ENCODE results near the gene KCNJ14.
A peak's percentile ranks its signal among the peaks of the same experiment; 100 is the strongest.

KCNJ14 gene

DNA sequence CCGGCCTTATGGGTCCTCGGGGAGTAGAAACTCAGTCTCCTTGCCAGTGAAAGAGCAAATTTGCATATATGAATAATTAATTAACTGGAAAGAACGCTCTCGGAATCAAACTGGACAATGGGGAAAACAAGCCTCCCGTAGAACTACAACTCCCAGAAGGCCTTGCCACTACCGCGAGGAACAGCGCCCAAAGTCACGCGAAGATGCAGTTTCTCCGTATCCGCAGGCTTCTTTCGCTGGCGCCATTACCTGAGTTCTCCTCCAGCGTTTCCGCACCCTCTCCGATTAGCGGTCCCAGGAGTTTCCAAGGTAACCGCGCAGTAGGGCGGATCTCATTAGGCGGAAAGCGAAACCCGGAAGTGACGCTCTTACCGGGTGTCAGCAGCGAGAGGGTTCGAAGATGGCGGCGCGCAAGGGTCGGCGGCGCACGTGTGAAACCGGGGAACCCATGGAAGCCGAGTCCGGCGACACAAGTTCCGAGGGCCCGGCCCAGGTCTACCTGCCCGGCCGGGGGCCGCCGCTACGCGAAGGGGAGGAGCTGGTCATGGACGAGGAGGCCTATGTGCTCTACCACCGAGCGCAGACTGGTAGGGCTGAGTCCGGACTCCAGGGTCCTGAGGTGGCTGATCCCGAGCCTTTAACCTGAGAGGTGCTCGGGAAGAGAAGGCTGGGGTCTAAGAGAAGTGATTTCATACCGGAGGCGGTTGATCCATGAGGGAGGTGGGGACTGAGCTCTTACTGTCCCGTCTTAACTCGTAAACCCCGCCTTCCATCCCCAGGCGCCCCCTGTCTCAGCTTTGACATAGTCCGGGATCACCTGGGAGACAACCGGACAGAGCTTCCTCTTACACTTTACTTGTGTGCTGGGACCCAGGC lies 9.5 kb upstream of the KCNJ14 start, which contains the start of gene GRWD1:
Gene GRWD1 (plus strand): TSS at position 378 of the 876 bp plus-strand sequence. CDS start 23 bp downstream, at position 401.
- peak; percentile 93 for DNase-seq

DNA sequence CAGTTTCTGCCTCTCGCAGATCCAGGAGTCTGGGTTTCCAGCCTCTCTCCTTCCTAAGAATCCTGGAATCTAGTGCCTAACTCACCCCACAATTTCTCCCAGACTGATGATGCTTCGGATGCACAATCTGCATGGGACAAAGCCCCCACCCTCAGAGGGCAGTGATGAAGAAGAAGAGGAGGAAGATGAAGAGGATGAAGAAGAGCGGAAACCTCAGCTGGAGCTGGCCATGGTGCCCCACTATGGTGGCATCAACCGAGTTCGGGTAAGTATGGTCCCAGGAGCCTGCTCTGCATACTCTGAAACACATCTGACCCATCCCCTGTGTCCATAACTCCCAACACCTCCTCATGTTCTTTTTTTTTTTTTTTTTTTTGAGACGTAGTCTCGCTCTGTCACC lies 8.8 kb upstream of the KCNJ14 start:
- DNase-seq = no peak

DNA sequence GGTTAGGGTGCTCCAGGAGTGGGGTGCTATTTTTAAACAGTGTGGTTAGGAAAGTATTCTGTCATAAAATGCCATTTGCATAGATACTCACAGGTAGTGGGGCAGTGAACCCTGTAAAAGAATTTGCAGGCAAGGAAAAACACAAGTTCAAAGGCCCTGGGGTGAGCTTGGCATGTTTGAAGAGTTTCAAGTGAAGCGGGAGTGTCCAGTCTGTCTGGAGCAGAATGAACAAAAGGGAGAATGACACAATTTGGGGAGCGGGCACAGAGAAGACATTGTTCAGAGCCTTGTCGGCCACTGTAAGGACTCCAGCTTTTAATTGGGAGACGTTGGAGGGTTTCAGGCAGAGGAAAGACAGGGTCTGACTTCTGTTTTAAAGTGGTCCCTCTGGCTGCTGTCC lies 6.8 kb upstream of the KCNJ14 start:
- DNase-seq = no peak

DNA sequence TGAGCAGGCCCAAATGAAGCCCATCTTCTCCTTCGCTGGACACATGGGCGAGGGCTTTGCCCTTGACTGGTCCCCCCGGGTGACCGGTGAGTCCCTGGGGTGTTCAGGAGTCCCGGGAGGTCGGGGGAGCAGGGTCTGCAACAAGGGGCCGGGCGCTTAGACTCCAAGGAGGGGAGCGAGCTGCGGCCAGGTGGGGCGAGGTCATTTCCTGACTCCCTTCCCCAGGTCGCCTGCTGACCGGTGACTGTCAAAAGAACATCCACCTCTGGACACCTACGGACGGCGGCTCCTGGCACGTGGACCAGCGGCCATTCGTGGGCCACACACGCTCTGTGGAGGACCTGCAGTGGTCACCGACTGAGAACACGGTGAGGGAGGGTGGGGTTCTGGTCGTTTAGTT lies 4.9 kb upstream of the KCNJ14 start:
- DNase-seq = no peak

DNA sequence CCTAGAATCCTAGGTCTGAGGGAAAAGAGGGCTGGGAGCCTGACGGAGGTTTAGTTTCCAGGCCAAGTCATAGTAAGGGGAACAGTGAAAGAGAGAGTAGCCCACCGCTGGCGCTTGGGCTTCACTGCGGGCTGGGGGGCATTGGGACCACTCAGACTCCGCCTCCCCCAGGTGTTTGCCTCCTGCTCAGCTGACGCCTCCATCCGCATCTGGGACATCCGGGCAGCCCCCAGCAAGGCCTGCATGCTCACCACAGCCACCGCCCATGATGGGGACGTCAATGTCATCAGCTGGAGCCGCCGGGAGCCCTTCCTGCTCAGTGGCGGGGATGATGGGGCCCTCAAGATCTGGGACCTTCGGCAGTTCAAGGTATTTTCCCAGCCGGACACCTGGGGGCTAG lies 4.5 kb upstream of the KCNJ14 start:
- no peak for DNase-seq

DNA sequence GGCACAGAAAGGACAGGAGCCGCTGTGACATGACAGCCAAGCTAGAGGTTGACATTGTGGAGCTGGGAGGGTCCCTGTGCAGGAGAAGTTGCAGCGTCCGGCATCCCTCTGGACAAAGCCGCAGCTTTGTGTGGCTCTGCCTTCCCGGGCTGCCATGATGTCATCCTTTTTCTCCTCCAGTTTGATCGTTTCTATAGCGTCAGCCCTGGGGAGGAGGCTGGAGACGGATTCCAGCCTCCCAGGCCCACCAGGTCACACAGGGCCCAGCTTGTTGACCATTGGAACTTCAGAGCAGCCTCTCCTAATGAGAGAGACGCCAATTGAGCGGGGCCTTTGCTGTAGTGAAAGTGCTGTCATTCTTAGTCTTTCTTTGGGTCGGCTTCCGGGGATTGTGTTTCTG lies 3.8 kb upstream of the KCNJ14 start:
- DNase-seq = no peak

DNA sequence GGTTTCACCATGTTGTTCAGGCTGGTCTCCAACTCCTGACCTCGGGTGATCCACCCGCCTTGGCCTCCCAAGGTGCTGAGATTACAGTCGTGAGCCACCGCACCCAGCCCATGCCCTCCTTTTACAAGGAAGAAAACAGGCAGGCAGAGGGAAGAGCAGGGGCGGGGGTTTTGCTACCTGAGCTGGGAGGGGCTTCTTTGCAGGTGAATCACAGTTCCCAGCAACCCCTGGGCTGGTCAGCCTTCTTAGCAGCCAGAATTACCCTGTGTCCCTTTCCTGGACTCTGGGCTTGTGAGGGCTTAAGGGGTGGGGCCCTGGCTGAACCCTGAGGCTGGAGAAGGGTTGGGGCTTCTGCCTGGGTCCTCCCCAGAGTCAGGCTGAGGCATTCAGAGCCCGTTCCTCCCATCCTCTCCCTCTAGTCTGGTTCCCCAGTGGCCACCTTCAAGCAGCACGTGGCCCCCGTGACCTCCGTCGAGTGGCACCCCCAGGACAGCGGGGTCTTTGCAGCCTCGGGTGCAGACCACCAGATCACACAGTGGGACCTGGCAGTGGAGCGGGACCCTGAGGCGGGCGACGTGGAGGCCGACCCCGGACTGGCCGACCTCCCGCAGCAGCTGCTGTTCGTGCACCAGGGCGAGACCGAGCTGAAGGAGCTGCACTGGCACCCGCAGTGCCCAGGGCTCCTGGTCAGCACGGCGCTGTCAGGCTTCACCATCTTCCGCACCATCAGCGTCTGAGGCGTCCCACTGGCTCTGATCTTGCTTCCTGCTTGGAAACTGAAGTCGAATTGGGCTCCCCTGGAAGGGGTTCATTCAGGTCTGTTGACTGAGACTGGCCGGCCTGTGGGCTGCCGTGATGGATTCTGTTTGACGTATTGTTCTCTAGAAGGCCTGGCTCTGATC lies 2.8 kb upstream of the KCNJ14 start:
- DNase-seq = no peak

DNA sequence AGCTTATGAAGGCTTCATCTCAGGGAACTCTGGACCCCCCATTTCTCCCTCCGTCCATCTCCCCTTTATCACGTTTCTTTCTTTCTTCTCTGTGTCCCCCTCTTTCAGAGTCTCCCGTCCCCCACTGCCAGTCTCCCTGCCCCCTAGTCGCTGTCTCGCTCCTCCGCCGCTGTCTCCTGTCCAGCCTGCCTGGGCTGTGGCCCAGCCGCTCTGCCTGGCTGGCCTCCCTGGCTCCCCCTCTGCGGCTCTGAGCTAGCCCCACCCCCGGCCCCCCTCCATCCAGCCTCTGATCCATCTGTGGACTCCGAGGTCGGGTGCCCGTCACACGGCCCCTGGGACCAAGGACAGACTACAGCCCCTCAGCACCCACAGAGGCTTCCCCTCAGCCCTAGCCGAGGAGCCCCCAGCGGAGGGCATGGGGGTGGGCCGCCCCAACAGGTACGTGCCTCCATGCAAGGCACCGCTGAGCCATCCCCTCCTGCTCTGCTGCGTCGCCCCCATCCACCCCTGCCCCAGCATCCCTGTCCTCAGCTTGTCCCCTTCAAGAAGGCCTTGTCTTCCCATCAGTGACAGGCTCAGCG lies 1.1 kb upstream of the KCNJ14 start:
- no peak for DNase-seq

DNA sequence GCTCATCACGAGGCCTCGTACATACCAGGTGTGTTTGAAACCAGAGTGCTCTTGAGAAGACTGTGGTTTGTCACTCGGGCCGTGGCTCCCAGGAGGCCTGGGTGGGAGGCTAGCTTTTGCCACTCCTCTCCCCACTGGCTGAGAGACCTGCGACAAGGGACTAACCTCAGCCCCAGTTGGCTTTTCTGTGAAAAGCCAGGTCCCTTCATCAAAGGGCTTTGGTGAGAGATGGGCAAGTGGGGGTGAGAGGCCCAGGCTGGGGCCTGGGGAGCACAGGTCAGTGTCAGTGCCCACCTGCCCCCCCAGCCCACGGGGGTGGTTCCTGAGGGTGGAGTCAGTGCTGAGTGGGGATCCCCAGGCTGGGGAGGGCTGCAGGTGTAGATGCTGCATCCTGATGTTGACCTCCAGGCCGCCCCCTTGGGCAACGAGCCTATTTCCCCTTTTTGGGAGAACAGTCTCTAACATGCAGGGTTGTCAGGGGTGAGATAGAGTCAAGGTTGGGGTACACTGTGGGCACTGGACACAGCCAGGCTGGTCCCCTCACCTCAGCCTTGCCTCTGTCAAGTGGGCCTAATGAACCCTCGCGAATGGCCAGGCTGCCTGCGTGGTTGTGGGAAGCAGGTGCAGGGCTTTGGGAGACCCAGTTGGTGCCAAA lies 661 bp downstream of the KCNJ14 start:
- no peak for DNase-seq

DNA sequence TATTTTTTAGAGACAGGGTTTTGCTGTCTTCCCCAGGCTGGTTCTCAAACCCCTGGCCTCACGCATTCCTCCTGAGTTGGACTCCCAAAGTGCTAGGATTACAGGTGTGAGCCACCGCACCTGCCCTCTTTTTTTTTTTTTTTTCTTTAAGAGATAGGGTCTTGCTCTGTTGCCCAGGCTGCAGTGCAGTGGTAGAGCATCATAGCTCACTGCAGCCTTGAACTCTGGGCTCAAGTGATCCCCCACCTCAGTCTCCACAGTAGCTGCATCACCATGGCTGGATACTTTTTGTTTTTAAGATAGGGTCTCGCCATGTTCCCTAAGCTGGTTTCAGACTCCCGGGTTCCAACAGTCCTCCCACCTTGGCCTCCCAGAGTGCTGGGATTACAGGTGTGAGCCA lies 1.5 kb downstream of the KCNJ14 start:
- DNase-seq = no peak

DNA sequence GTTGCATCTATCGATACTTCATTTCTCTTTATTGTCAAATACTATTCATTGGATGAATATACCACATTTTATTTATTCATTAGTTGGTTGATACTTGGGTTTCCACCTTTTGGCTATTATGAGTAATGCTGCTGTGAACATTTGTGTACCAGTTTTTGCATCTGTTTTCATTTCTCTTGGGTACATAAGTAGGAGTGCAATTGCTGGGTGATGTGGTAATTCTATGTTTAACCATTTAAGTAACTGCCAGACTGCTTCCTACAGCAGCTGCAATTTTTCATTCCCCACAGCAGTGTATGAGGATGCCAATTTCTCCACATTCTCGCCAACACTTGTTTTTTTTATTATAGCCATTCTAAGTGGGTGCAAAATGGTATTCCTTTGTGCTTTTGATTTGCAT lies 2.6 kb downstream of the KCNJ14 start:
- DNase-seq = no peak

DNA sequence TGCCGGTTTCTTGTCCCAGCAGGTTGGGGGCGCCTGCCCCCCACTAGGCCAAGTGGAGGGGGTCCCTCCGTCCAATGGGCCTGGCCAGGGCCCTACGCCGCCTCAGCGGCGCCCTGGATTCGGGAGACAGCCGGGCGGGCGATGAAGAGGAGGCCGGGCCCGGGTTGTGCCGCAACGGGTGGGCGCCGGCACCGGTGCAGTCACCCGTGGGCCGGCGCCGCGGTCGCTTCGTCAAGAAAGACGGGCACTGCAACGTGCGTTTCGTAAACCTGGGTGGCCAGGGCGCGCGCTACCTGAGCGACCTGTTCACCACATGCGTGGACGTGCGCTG lies 6.2 kb downstream of the KCNJ14 start:
- DNase-seq = no peak

DNA sequence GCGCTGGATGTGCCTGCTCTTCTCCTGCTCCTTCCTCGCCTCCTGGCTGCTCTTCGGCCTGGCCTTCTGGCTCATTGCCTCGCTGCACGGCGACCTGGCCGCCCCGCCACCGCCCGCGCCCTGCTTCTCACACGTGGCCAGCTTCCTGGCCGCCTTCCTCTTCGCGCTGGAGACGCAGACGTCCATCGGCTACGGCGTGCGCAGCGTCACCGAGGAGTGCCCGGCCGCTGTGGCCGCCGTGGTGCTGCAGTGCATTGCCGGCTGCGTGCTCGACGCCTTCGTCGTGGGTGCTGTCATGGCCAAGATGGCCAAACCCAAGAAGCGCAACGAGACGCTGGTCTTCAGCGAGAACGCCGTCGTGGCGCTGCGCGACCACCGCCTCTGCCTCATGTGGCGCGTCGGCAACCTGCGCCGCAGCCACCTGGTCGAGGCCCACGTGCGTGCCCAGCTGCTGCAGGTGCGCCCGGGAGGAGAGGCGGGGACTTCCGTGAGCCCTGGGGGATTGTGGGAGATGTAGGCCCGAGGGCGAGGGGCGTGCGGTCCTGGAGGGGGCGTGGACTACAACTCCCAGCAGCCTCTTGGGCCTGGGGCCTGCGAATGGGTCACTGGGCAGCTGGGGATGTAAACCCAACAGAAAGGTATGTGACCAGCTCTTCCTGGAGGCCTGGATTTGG lies 6.7 kb downstream of the KCNJ14 start:
- DNase-seq = no peak

DNA sequence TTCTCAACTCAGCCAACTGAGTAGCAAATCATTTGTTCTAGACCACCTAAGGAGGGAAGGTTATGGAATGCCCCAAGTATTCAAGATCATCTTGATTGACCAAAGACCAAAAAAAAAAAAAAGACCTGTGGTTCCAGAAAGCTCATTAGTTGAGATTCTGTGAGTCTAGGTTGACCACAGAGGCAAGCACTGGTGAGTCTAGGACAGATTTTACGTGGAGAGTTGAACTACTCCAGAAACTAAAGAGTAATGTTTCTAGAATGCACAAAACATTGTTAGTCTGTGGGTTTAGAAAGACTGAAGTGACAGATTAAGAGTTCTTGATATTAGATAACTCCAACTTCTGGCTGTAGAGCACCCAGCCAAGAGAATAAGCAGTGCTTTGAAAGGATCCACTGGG lies 9.8 kb downstream of the KCNJ14 start:
- no peak for DNase-seq

DNA sequence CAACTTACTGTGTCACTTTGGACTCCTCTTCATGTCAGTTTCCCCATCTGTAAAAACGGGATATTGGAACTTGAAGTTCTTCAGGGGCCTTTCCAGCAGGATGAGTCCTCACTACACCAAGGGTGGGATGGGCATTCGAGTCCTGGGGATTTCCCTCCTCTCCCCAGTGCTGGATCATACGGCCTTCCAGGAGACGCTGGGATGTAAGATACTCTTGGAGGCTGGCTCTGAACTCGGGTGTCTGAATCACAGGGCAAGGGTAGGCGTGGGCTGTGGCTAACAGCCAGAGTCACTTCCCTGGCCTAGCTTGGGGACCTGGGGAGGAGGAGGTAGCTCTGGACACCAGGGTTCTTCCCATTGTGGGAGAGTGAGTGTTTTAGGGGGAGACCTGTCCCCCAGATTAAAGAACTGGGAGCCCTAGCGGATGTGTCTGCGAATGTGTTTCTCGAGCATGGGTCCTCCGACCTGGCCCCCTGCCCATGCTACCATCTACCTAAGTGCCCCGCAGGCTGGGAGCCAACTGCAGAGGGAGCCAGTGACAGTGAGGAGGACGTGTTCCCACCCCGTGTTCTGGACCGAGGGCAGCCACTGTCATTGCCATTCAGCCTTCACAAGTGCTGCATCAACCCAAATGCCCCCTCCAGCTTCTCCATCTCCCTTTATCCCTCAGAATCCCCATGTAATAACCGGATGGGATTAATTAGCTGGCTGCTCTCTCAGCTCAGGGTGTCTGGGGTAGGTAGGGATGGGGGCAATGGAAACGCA lies 11.4 kb downstream of the KCNJ14 start:
- DNase-seq = no peak

DNA sequence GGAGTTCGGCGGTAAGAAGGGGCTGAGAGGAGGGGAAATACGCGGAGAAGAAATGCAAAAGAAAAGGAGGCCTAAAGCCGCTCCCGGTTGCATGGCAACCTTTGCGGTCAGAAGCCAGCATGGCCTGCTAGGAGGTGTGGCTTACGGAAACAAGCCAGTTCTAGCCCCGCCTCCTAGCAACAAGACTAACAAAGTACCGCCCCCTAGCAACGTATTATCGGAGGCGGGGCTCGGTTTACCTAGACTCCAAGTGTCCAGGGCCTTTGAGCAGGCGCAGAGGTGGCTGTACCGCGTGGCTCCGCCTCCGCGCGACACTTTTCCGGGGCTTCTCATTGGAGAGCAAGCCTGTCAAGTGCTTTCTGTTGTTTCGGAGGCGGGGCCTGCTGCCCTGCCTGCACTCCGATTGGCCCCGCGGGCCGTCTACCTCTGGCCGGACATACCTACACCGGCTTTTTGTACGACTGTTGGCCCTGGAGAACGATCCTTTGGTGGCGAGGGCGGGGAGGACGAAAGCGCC lies 13.5 kb downstream of the KCNJ14 start:
- peak; percentile 99 for DNase-seq

DNA sequence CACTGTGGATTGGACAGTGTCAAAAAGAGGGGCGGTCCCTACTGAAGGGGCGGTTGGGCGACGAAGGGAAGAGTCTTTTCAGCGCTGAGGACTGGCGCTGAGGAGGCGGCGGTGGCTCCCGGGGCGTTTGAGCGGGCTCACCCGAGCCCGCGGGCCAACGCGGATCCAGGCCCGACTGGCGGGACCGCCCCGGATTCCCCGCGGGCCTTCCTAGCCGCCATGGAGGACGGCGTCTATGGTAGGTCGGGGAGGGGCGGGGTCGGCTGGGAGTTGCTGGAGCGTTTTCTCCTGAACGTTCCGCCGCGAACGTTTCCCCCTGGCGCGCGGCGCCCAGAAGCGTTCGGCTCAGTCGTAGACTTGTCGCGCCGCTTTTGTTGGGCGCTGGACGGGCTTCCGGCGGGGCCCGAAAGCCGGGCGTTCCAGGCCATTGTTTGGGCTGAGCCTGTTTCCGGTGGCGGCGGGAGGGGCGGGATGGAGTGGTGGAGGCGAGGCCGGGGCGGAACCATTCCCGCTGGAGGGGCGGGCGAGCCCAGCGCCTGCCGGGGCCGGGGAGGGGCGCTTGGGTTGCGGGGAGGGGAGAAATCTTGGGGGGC lies 14.0 kb downstream of the KCNJ14 start, which contains the start of gene CYTH2:
Gene CYTH2 (plus strand): TSS at position 81 of the 593 bp plus-strand sequence. CDS start 139 bp downstream, at position 220.
- peak; percentile 60 for DNase-seq

DNA sequence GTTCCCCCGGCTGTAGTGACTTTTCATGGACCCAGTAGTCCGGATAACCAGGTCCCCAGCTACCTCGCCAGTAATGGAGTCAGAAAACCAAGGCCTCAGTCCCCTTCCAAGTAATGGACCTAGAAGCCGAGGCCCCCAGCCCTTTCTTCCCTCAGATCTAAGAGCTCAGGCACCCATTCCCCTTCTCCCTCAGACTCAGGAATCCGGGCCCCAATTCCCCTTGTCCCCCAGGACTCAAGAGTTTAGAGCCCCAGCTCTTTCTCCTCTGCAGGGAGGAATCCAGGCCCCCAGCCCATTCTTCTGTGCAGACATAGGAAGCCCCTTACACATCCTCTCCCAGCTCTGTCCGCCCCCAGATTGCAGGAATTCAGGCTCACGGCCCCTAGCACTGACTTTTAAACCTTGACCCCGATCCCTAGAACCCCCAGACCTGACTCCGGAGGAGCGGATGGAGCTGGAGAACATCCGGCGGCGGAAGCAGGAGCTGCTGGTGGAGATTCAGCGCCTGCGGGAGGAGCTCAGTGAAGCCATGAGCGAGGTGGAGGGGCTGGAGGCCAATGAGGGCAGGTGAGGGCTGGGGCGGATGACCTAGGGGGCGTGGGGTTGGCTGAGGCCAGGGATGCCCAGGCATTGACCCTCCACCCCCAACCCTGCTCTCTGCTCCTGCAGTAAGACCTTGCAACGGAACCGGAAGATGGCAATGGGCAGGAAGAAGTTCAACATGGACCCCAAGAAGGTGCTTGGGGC lies 14.7 kb downstream of the KCNJ14 start:
- no peak for DNase-seq

DNA sequence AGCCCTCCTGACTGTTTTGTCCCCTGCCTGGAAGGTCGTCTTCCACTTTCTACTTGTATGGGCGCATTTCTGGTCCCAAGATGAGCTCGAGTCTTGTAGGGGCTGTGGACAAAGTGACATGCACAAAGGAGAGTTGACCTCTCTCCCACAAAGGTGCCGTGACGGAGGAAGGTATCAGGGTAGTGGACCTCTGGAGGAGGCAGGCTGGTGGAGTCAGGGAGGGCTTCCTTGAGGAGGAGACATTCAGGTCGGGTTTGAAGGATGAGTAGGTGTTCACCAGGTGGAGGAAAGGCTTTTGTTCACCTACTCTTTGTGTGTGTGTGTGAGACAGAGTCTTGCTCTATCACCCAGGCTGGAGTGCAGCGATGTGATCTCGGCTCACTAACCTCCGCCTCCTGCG lies 15.5 kb downstream of the KCNJ14 start:
- DNase-seq = no peak

DNA sequence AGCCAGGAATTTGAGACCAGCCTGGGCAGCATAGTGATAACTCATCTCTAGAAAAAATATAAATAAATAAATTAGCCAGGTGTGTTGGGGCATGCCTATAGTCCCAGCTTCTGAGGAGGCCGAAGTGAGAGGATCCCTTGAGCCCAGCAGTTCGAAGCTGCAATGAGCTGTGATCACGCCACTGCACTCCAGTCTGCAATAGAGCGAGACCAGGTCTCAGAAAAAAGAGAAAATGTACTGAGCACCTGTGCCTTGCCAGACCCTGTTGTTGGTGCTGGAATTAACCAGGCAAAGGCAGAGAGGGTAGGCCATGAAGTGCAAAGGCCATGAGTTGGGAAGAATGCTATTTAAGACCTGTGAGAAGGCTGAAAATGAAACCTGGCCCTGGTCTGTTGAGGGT lies 16.5 kb downstream of the KCNJ14 start:
- DNase-seq = no peak
